ENCODE results near the gene MACO1.

The MACO1 gene

DNA sequence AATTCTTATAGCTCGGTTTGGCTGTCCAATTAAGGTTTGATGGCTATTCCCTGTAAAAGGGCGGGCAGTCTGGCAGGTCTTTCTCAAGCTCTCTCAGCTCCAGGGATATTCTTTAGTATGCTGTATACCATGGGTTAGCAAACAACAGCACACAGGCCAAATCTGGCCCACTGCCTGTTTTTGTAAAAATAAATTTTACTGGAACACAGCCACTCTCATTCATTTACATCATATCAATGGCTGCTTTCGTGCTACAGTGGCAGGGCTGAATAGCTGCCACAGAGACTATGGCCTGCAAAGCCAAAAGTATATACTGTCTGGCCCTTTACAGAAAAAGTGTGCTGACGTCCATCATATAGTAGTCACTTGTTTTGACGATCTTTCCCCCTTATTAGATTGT lies 32.0 kb downstream of the MACO1 start:
- H3K9me3 ChIP-seq (ENCODE audit: severe bottlenecking) = no peaks in the 10 kb centered on the region
- no peaks in the 10 kb centered on the region for H3K27me3 ChIP-seq (ENCODE audit: insufficient read depth, low read depth, severe bottlenecking)
- DNase-seq = no peak
- H3K4me3 ChIP-seq (ENCODE audit: low read depth, low read length) = no peak overlapping the region
- TF ChIP-seq, protein P1, sequence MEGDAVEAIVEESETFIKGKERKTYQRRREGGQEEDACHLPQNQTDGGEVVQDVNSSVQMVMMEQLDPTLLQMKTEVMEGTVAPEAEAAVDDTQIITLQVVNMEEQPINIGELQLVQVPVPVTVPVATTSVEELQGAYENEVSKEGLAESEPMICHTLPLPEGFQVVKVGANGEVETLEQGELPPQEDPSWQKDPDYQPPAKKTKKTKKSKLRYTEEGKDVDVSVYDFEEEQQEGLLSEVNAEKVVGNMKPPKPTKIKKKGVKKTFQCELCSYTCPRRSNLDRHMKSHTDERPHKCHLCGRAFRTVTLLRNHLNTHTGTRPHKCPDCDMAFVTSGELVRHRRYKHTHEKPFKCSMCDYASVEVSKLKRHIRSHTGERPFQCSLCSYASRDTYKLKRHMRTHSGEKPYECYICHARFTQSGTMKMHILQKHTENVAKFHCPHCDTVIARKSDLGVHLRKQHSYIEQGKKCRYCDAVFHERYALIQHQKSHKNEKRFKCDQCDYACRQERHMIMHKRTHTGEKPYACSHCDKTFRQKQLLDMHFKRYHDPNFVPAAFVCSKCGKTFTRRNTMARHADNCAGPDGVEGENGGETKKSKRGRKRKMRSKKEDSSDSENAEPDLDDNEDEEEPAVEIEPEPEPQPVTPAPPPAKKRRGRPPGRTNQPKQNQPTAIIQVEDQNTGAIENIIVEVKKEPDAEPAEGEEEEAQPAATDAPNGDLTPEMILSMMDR (IDR thresholded peaks at IDR 0.05; ENCODE audit: low read depth, low read length) = no peak
- H3K36me3 ChIP-seq = peaks cover 70% of the 10 kb centered on the region
- no peak overlapping the region for H3K27ac ChIP-seq

DNA sequence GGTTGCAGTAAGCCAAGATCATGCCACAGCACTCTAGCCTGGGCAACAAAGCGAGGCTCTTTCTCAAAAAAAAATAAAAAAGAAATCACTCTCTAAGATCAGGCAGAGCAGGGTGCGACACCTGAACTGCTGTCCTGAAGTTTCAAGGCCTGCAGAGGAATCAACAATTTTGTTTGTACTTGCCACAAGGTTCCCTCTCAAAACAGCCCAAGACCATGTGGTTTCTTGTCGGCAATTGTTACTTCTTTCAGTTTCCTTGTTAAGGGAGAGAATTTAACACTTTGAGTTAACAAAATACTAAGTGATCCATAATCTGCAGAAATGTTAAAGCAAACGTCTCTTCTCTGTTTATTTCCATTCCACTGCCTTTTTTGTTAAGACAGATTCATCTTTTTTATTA lies 36.5 kb downstream of the MACO1 start:
- TF ChIP-seq, protein P1 (IDR thresholded peaks at IDR 0.05; ENCODE audit: low read depth, low read length) = no peak
- Histone ChIP-seq H3K4me3 (ENCODE audit: low read depth, low read length) (no peak overlapping the region), H3K27ac (no peak overlapping the region), H3K9me3 (ENCODE audit: severe bottlenecking) (no peaks in the 10 kb centered on the region), H3K27me3 (ENCODE audit: insufficient read depth, low read depth, severe bottlenecking) (no peaks in the 10 kb centered on the region), H3K36me3 (peaks cover 44% of the 10 kb centered on the region)
- no peak for DNase-seq

DNA sequence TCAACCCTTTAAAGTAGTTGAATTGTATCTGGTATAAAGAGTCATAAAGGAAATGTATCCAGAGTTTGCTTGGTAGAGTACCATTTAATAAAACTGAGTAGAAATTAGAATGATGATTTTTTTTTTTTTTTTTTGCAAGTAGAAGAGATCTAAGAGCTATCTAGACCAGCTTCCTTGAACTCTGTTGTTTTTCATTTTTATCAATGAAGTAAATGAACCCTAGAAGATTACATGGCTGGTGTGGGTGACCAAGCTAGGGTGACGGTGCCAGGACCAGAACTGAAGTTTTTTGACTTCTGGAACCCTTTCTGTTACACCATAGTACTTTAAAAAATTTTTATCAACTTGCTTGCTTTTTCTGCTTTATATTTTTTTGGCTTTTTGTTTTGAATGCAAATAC lies 36.9 kb downstream of the MACO1 start:
- H3K27me3 ChIP-seq (ENCODE audit: insufficient read depth, low read depth, severe bottlenecking) = no peaks in the 10 kb centered on the region
- DNase-seq = no peak
- no peaks in the 10 kb centered on the region for H3K9me3 ChIP-seq (ENCODE audit: severe bottlenecking)
- TF ChIP-seq, protein P1 (IDR thresholded peaks at IDR 0.05; ENCODE audit: low read depth, low read length) = no peak
- H3K36me3 ChIP-seq = peaks cover 40% of the 10 kb centered on the region
- H3K27ac ChIP-seq = no peak overlapping the region
- no peak overlapping the region for H3K4me3 ChIP-seq (ENCODE audit: low read depth, low read length)

DNA sequence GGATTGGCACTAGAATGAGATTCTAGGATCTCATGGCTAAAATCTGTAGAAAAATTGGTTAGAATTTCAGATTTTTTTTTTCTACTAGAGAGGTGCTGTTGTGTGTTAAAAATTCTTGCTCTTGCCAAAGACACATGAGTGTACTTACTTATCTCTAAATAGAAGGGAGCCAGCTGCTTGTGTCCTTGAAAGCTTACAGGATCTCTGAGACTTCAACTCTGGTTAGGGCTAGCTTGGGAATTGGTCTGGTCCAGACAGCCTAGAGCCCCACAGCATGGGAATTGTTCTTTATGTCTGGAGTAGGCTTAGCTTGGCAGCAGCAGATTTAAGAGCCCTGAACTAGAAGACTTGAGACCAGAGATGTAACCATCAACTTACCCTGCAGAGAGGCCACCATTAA lies 37.3 kb downstream of the MACO1 start:
- no peak for DNase-seq
- H3K27me3 ChIP-seq (ENCODE audit: insufficient read depth, low read depth, severe bottlenecking) = no peaks in the 10 kb centered on the region
- no peaks in the 10 kb centered on the region for H3K9me3 ChIP-seq (ENCODE audit: severe bottlenecking)
- H3K27ac ChIP-seq = no peak overlapping the region
- TF ChIP-seq, protein P1 (IDR thresholded peaks at IDR 0.05; ENCODE audit: low read depth, low read length) = no peak
- H3K4me3 ChIP-seq (ENCODE audit: low read depth, low read length) = no peak overlapping the region
- H3K36me3 ChIP-seq = peaks cover 37% of the 10 kb centered on the region

DNA sequence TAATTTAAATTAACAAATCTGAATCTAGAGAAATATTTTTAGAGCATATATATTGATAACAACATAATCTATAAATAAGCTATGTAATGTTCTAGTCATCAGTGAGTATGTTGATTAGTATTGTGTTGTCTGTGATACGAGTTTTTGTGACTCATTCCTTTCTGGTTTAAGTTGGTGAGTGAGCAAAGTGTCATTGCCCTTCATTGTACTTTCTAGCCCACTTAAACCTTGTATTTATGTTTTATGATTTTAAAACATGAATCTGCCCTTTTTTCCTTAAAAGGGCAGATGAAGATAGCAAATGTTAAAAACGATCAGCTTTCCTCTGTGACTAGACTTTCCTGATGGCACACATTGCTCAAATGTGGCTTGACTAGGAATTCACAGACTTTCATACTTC lies 38.5 kb downstream of the MACO1 start:
- TF ChIP-seq, protein P1 (IDR thresholded peaks at IDR 0.05; ENCODE audit: low read depth, low read length) = no peak
- H3K9me3 ChIP-seq (ENCODE audit: severe bottlenecking) = no peaks in the 10 kb centered on the region
- no peaks in the 10 kb centered on the region for H3K27me3 ChIP-seq (ENCODE audit: insufficient read depth, low read depth, severe bottlenecking)
- H3K27ac ChIP-seq = no peak overlapping the region
- H3K36me3 ChIP-seq = peaks cover 33% of the 10 kb centered on the region
- DNase-seq = no peak
- no peak overlapping the region for H3K4me3 ChIP-seq (ENCODE audit: low read depth, low read length)

DNA sequence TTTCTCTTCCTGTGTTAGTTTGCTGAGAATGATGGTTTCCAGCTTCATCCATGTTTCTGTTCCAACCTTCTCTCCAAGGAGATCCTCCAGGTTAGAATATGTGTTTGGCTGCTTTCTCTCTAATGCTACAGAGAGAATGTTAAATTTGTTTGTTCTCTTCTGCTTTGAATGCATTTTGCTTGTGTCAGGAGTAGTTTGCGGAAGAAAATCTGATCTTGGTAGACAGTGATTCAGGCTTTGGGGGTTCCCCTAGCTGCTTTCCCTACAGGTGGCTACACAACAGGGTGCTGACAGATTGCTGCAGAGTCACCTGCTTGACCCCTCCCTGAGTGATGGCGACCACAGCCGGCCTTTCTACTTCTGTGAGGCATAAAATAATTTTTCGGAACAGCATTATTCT lies 41.8 kb downstream of the MACO1 start:
- peaks cover 16% of the 10 kb centered on the region for H3K36me3 ChIP-seq
- TF ChIP-seq, protein P1 (IDR thresholded peaks at IDR 0.05; ENCODE audit: low read depth, low read length) = no peak
- H3K27me3 ChIP-seq (ENCODE audit: insufficient read depth, low read depth, severe bottlenecking) = no peaks in the 10 kb centered on the region
- H3K27ac ChIP-seq = no peak overlapping the region
- no peaks in the 10 kb centered on the region for H3K9me3 ChIP-seq (ENCODE audit: severe bottlenecking)
- no peak overlapping the region for H3K4me3 ChIP-seq (ENCODE audit: low read depth, low read length)
- DNase-seq = no peak
